ENCODE measurements around the gene MPHOSPH10. TPM values are rescaled to one million over a fixed set of nuclear protein-coding genes. Genes with fewer than 3 reads are reported as not detected.
A peak's percentile ranks its signal among the peaks of the same experiment; 100 is the strongest.

The MPHOSPH10 gene
- total and polyA plus RNA-seq, 10 of the 15 experiments (the other 5 are each of a cell fraction or from before 2014, with no cell fraction given) = 23.8 to 56.8 (median 41.3) TPM

DNA sequence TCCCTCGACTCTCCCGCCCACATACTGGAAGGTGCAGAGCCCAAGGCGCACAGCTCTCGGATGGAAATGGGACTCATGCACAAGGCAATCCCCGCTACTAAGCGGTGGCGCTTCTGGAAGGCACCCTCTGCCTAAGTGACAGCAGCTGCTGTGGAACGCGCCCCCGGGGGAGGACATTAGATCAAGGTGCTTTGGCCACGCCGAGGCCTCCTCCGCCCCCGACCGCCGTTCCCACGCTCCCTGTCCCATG is 607 bp upstream of the MPHOSPH10 start (continued):
- TF ChIP-seq KAT2A (conservative IDR thresholded peaks at IDR 0.05; ENCODE audit: control insufficient read depth, low read depth, low read length) (no peak), YY1 (IDR thresholded peaks at IDR 0.05; ENCODE audit: low read depth, low read length) (no peak), TCF12 (IDR thresholded peaks at IDR 0.05; ENCODE audit: low read depth, low read length) (no peak), SRF (IDR thresholded peaks at IDR 0.05; ENCODE audit: low read depth in 2 of 2, low read length in 2 of 2) (no peak), ATF7 (IDR thresholded peaks at IDR 0.05; ENCODE audit: low read depth) (no peak), ZZZ3 (IDR thresholded peaks at IDR 0.05; ENCODE audit: control insufficient read depth, insufficient read length, low read depth) (no peak), ZNF217 (IDR thresholded peaks at IDR 0.05) (no peak), BMI1 (IDR thresholded peaks at IDR 0.05; ENCODE audit: borderline replicate concordance) (no peak), ZNF274 (IDR thresholded peaks at IDR 0.05; ENCODE audit: insufficient read depth, insufficient read length) (no peak), TARDBP (IDR thresholded peaks at IDR 0.05; ENCODE audit: borderline replicate concordance) (no peak), LARP7 (IDR thresholded peaks at IDR 0.05) (peak; percentile 45; the same call in 1 of the 2 replicates), MTA2 (IDR thresholded peaks at IDR 0.05; ENCODE audit: low read depth) (no peak)
- TF ChIP-seq, protein P1, sequence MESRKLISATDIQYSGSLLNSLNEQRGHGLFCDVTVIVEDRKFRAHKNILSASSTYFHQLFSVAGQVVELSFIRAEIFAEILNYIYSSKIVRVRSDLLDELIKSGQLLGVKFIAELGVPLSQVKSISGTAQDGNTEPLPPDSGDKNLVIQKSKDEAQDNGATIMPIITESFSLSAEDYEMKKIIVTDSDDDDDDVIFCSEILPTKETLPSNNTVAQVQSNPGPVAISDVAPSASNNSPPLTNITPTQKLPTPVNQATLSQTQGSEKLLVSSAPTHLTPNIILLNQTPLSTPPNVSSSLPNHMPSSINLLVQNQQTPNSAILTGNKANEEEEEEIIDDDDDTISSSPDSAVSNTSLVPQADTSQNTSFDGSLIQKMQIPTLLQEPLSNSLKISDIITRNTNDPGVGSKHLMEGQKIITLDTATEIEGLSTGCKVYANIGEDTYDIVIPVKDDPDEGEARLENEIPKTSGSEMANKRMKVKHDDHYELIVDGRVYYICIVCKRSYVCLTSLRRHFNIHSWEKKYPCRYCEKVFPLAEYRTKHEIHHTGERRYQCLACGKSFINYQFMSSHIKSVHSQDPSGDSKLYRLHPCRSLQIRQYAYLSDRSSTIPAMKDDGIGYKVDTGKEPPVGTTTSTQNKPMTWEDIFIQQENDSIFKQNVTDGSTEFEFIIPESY (IDR thresholded peaks at IDR 0.05) = no peak
- TF ChIP-seq, protein P2, sequence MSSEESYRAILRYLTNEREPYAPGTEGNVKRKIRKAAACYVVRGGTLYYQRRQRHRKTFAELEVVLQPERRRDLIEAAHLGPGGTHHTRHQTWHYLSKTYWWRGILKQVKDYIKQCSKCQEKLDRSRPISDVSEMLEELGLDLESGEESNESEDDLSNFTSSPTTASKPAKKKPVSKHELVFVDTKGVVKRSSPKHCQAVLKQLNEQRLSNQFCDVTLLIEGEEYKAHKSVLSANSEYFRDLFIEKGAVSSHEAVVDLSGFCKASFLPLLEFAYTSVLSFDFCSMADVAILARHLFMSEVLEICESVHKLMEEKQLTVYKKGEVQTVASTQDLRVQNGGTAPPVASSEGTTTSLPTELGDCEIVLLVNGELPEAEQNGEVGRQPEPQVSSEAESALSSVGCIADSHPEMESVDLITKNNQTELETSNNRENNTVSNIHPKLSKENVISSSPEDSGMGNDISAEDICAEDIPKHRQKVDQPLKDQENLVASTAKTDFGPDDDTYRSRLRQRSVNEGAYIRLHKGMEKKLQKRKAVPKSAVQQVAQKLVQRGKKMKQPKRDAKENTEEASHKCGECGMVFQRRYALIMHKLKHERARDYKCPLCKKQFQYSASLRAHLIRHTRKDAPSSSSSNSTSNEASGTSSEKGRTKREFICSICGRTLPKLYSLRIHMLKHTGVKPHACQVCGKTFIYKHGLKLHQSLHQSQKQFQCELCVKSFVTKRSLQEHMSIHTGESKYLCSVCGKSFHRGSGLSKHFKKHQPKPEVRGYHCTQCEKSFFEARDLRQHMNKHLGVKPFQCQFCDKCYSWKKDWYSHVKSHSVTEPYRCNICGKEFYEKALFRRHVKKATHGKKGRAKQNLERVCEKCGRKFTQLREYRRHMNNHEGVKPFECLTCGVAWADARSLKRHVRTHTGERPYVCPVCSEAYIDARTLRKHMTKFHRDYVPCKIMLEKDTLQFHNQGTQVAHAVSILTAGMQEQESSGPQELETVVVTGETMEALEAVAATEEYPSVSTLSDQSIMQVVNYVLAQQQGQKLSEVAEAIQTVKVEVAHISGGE (CRISPR knock-in tag; IDR thresholded peaks at IDR 0.05) = no peak
